ENCODE measurements around the gene RAB26.

The RAB26 gene

DNA sequence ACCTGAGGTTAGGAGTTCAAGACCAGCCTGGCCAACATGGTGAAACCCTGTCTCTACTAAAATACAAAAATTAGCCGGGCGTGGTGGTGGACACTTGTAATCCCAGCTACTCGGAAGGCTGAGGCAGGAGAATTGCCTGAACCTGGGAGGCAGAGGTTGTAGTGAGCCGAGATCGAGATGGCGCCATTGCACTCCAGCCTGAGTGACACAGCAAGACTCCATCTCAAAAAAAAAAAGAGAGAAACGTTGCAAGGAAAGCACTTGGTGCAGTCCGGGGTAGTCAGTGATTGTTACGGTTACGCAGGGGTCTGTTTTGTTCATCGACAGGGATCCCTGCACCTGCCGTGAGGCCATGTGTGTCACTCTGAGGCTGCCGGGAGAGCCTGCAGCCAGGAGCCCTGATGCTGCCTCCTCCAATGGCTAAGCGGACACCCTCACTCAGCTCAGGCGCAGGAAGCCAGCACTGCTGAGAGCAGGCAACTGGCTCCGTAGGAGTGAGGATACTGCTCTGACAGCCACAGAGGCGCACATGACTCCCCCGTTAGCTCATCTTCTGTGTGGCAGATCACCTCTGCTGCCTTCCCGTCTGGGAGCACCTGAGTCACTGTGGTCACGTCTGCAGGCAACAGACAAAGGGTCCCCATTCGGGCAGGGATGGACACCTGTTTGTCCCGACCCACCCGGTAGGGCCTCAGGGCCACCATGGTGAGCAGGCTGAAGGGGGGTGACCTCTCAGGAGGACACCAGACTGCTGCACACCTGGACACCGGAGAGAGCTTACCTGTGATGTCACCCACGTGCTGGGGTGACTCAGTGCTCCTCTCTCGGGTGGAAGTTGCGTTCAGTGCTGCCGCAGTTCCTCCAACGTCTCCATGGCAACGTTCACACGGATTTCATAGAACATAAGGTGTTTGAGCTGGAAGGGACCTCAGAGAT, 5.2 kb upstream of the RAB26 start:
- no peak for DNase-seq (ENCODE audit: low spot score)

DNA sequence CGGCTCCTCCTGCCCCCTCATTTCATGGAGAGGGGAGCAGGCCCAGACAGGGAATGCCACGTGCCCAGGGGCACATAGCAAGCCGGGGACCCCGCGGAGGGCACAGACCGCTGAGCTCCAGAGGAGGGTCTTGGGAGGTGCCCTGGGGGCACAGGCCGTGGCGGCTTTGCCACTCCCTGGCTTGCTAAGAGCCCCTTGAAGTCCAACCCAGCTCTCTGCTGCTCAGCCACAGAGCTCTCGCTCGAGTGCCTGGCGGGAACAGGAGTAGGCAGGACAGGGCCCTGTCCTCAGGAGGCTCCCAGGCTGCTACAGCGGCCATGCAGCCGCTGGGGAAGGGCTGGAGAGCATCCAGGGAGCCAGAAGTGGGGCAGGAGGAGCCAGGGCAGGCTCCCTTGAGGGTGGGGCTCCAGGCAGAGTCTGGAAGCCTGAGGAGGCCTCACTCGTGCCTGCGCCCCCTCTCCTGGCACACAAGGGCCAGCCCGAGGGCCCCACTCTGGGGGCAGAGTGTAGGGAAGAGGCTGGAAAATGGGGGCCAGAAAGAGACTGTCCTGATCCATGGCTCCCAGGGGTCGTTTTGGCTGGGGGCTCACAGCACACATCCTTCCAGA, 4.4 kb upstream of the RAB26 start:
- DNase-seq (ENCODE audit: low spot score): no peak

DNA sequence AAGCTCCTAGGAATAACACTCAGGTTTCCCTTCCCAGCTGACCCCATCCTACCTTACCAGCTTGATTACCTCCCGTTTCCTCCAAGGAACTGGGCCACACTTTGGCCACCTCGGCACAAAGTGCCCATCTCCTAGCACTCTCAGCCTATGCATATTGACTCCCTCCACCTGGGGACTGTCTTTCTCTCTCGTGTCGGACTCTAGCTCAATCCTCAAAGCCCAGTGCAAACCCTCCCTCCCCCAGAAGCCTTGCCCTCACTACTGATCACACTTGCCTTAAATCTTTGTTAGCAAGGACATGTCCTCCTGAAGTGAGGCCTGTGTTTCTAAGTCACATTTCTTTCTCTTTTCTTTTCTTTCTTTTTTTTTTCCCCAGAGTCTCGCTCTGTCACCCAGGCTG, 2.6 kb upstream of the RAB26 start:
- DNase-seq (ENCODE audit: low spot score): no peak

DNA sequence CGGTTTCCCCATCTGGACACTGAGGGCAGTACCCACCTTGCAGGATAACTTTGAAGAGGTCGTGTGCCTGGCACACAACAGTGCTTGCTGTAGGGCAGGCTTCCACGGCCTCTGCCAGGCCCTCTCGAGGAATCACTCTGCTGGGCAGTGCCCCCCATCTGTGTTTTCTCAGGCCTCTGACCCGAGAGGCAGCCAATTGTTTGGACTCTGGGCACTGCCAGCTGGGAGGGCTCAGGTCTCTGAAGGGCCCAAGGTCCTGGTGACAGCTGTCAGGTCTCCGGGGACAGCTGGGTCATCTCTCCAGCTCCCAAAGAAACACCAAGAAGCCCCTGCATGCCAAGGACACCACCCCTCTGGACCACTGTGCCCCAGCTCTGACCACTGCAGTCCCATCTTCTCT, 1.0 kb upstream of the RAB26 start:
- no peak for DNase-seq (ENCODE audit: low spot score)

DNA sequence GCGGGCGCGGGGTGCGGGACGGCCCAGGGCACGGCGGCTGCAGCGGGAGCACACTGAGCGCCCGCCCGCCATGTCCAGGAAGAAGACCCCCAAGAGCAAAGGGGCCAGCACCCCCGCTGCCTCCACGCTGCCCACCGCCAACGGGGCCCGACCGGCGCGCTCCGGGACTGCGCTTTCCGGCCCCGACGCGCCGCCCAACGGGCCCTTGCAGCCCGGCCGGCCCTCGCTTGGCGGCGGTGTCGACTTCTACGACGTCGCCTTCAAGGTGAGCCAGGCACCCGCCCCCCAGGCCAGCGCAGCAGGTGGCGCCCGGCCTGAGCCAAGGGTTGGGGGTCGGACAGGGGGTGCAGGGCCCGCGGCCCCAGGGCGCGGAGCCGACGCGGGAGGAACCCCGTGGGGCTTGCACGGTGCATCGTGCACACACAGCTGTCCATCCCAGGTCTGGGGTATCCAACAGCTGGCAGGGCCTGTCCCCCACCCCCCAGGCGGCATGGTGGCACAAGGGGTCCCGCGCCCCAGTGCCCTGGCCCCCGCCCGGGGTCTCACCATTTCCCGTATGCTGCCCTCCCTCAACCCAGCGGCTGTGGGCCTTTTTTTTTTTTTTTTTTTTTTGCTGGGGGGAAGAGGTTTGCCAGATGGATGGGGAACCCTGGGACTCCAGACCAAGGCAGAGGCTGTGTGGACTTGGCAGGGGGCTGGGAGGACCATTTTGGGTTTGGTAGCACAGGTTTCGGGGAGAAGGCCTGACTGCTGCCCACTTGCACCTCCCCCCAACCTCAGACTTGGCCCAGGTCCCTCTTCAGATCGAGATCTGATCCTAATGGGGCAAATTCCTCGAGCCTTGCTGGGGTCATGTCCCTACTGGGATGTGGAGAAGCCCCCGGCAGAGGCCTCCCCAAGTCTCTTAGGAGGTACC, 547 bp downstream of the RAB26 start:
- DNase-seq (ENCODE audit: low spot score): peak; percentile 47

DNA sequence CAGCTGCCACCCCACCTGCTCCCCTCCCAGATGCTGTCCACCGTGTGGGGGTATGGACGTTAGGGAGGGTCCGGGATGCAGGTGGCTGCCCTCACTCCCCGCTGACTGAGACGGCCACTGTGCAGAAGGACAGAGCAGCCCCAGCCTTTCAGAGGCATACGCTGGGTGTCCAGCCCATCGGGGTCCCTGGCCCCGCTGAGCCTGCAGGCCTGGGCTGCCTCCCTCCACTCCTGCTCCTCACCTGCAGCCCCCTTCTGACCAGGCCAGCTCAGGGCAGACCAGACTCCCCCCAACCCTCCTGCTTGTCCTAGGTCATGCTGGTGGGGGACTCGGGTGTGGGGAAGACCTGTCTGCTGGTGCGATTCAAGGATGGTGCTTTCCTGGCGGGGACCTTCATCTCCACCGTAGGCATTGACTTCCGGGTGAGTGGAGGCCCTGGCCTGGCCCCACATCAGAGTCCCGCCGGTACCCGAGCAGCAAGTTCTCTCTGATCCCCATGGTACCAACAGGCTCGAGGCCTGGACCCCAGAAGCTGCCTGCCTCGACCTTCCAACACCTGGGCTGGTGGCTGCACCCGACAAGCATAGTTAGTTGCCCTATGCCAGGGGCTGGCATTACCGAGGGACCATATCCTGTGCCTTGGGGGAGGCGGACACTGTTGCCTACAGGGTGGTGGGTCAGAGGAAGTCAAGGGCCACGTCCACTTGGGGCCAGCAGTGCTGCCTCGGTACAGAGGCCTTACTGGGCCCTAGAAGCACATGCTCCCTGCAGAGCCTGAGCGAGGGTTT, 1.4 kb downstream of the RAB26 start:
- DNase-seq (ENCODE audit: low spot score): no peak

DNA sequence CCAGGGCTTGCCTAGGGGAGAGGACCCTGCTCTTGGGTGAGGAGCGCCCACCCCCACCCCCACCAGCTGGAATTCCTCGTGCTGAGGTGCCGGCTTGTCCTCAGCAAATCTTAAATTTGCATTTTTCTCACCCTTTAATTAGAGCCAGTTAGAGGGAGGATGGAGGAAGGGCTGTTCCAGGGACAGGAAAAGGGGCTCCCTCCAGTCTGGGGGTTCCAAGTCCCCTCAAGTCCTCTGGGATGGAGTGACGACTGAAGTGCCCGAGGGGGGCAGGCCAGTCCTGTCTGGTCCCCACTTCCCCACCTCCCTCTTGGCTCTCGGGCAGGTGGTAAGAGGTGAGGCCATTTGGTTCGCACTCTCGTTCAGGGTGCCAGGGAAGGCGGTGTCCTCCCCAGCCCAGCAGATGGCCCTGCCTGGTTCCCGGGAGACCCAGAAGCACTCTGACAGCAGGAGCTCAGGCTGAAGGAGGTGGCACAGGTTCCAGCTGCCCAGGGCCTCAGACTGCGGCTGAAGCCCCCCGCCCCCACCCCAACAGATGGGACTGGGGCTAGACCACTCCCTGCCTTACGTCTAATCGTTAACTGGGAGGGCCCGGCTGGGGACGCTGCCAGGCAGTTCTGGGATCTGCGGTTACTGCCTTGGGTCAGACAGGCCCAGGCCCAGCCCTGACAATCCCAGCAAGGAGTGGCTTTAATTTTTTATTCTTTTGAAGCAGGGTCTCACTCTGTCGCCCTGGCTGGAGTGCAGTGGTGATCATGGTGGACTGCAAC, 2.2 kb downstream of the RAB26 start:
- no peak for DNase-seq (ENCODE audit: low spot score)

DNA sequence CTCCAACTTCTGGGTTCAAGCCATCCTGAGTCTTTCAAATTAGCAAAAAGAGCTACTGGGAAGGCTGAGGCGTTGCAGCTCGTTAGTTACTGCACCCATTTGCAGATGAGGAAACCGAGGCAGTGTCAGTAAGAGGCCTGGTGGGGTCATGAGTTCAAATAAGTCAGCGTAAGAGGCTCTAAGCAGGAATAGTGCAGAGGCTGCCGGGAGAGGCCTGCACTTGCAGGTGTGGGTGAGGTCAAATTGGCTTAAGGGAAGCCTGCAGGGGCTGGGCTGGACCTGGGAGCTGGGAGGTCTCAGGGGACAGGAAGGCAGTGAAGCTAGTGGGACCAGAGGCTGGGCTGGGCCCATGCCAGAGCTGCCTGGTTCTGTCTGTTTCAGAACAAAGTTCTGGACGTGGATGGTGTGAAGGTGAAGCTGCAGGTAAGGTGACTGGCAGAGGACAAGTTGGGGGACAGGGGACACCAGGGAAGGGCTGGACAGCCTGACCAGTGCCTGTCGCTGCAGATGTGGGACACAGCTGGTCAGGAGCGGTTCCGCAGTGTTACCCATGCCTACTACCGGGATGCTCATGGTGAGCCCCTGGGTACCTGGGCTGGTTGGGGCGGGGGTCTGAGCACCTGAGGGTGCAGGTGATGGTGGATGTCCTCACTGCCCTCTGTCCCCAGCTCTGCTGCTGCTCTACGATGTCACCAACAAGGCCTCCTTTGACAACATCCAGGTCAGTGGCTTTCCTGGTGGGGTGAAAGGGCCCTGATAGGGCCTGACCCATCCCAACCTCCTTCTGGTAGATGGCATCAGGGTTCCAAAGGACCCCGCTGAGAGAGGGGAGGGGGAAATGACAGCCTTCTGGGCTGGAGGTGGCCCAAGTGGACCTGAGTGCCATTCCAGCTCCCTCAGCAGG, 3.0 kb downstream of the RAB26 start:
- DNase-seq (ENCODE audit: low spot score): no peak

DNA sequence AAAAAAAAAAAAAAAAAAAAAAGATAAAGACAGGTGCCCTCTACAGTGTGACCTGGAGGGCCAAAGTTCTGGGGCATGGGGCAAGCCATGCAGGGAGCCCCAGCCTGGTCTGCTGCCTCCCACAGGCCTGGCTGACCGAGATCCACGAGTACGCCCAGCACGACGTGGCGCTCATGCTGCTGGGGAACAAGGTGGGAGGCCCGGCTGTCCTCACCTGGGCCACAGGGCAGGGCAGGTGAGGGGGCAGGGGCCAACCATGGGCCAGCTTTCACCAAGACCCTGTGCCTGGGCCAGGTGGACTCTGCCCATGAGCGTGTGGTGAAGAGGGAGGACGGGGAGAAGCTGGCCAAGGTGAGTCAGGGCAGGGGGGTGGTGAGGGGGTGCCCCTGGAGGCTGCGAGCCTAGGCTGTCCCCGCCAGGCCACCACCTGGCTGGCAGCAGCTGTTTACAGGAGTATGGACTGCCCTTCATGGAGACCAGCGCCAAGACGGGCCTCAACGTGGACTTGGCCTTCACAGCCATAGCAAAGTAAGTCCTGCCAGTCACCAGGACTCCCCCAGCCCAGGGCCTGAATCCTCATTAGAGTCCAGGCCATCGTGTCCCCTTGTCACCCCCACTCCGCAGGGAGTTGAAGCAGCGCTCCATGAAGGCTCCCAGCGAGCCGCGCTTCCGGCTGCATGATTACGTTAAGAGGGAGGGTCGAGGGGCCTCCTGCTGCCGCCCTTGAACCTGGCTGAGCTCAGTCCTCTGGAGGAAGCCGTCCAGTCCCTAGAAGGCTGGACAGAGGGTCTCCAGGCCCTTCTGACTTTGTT, 4.5 kb downstream of the RAB26 start:
- DNase-seq (ENCODE audit: low spot score): no peak

DNA sequence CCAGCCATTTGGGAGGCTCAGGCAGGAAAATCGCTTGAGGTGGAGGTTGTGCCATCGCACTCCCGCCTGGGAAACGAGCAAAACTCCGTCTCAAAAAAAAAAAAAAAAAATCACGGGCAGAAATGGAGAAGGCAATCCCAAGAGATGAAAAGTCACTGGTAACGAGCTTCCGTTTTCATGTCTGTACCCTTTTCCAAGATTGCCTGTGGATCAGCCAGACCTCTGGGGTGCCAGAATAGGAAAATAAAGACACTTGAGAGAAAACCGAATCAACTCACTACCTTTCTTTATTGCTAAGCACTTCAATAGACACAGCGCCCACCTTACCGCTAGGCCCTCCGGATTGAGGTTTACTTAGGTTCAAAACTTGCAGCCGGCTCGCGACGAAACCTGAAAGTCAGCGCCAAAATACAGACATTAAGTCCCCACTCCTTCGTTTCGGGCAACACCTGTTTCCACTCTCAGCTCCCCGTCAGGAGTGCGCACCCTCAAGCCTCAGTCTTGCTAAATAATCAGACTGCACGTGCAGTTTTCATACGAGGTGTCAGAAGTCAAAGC, 6.2 kb downstream of the RAB26 start:
- DNase-seq (ENCODE audit: low spot score): no peak

DNA sequence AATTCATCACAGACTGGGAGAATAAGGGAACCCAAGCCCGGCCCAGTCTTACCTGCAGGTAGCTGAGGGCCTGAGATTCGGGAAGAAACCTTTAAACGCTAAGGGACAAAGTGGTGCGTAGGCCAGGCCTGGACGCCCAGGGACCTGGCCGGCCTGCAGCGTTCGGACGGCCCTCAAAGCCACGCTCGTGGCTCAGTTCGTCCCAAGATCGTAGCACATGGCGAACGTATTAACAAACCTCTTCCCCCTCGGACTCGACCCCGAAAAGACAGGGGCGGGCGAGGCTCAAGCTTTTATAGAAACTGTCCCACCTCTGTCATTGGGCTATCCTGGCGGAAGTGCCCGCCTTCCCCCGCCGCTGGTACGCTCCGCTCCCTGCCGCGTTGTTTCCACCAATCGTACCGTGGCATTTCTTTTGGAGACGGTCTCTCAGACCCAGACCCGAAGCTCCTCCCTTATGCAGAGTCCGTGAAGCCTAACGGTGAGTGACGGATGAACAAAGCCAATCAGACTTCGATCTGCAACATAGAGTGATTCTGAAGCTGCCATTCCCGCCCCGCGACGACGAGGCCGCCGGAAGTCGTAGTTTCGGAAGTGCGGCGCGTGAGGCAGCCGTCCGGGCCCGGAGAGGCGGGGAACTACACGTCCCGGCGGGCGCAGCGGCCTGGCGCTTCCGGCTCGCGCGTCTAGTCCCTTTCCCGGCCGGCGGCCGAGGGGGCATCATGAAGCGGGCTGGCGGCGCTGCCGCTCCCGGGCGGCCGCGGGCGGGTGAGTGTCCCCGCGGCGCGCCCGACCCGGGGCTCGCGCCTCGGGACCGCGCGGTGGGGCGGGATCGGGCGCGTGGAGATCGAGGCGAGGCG, 6.9 kb downstream of the RAB26 start, which contains the start of gene TRAF7:
TRAF7 (plus strand) TSS at position 692 of the 860 bp plus-strand sequence. CDS start 8,139 bp downstream, outside the sequence.
- peak; percentile 100 for DNase-seq (ENCODE audit: low spot score)

DNA sequence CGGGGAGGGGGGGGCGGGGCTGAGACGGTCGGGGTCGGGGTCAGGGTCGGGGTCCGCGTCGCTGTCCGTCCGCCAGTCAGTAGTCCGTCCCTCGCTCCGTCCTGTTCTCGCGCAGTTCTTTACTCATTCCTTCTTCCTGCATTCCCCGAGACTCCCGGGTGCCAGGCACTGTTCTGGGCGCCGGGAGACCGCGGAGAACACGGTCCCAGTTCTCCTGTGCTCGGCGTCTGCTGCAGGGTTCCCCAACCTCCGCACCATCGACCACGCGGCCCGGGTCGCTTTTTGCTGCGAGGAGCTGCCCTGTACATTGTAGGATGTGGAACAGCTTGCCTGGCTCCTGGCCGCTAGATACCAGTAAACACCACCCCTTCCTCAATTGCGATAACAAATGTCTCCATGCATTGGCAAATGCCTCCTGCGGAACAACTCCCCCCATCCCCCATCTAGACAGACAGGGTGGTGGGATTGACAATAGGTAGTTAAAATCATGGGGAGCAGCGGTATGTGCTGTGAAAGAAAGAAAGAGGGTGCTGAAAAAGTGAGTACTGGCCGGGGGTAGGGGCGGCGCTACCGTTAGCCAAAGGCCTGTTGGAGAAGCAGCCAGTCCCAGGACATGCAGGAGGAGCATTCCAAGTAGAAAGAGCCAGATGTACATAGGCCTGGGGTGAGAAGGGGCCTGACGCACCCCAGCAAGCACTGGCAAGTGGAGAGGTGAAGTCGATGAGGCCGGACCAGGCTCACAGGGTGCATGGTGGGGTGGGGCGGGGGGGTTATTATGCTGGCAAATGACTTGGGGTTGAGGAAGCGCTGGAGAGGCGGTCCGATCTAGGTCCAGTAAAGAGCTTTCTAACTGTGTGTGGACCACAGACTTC, 7.8 kb downstream of the RAB26 start:
- DNase-seq (ENCODE audit: low spot score): peak; percentile 68

DNA sequence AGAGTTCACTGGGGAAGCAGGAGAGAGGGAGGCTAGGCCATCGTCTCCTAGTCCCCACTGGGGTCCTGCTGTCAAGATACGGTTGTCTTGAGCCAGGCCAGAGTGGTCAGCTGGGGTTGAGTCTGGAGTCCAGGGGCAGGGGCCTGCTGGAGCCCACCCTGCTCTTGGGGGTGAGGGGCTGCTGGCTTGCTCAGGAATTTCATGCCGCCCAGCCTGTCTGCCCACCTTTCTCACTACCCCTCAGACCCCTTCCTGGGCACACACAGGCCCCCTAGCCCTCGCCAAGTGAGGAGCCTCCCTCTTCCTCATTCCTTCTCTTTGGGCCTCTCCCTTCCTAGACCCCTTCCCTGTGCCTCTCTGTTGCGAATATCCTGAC, 8.4 kb downstream of the RAB26 start:
- no peak for DNase-seq (ENCODE audit: low spot score)

DNA sequence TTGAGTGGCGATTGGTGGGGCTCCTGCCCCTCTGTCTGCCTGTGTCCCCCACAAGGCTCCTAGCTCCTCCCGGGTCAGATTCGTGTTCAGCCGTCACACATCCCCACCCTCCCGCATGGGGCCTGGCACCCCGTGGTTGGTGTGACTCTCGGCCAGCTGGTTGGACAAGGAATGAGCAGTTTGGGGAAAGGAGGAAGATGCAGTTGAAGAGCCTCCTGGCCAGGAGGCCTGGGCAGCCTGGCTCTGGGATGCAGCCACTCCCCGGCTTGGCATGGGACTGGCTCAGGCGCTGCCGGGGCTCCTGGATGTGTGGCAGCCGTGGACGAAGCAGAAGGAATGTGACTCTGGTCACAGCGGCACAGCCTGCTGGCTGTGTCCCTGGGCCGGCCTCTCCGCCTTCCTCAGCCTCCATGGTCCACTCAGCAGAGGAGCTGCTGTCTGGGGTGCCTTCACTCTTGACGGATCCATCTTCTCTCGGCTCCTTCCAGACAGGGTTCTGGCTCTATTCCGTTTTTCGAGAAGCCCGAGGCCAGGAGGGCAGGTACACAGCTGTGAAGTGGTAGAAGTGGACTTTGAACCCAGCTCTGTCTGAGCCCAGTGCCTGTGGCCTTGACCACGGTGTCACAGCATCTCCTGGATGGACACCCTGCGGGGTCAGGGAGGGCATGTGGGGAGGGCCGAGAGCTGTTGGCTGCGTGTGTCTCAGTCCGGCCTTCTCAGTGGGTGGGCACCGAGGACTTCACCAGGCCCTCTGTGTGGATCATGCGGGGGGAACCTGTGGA, 9.2 kb downstream of the RAB26 start:
- DNase-seq (ENCODE audit: low spot score): no peak

DNA sequence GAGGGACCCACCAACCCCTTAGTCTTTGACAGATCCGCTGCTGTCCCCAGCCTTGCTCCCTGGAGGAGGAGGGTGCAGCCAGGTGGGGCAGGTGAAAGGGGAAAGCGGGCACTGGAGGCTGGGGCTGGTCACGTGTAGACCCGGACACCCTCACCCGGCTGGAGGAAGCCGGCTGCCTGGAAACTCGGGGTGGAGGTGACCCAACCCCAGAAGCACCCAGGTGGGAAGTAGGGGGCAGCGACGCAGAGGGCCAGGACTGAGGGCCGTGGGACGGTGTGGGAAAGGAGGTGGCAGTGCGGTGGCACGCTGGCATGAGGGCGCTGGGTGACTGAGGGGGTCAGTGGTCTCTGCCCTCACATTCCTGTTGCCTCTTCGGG, 9.8 kb downstream of the RAB26 start:
- DNase-seq (ENCODE audit: low spot score): no peak

All from hepatic stellate cell (primary cell).